HUES48 (cell line): Measurements from ENCODE around the gene PNMA6E.

ENCODE experiments used
- H3K27ac ChIP-seq: one replicate; pipeline ENCODE4 v1.7.0; 2013; ENCODE audit warnings: low read depth, low read length, inconsistent platforms
- H3K27me3 ChIP-seq: 2 replicates; pipeline ENCODE4 v1.6.1; 2013; ENCODE audit warnings: mild to moderate bottlenecking, low read length; ENCODE audit not compliant: control insufficient read depth, insufficient read depth
- H3K36me3 ChIP-seq: 2 replicates; pipeline ENCODE4 v1.6.1; 2013; ENCODE audit warnings: low read length; ENCODE audit not compliant: control insufficient read depth, insufficient read depth
- H3K4me1 ChIP-seq: 2 replicates; pipeline ENCODE4 v1.6.1; 2013; ENCODE audit warnings: mild to moderate bottlenecking, low read length; ENCODE audit not compliant: control insufficient read depth, insufficient read depth
- H3K4me3 ChIP-seq: 2 replicates; pipeline ENCODE4 v1.5.1; 2013; ENCODE audit warnings: mild to moderate bottlenecking, low read depth, low read length
- H3K9ac ChIP-seq: 2 replicates; pipeline ENCODE4 v1.6.1; 2013; ENCODE audit warnings: mild to moderate bottlenecking, low read depth, low read length, moderate library complexity
- H3K9me3 ChIP-seq: 2 replicates; pipeline ENCODE4 v1.6.1; 2013; ENCODE audit warnings: low read length; ENCODE audit not compliant: control insufficient read depth, insufficient read depth

PNMA6E gene

GRCh38 chrX:153434801-153435200 lies 33.7 kb upstream of the PNMA6E start:
- Histone ChIP-seq H3K27ac (no peak overlapping the region), H3K36me3 (no peaks in the 10 kb centered on the region), H3K4me3 (no peak overlapping the region), H3K9ac (no peak overlapping the region), H3K27me3 (no peaks in the 10 kb centered on the region), H3K9me3 (peaks cover 37% of the 10 kb centered on the region), H3K4me1 (no peaks in the 10 kb centered on the region)

GRCh38 chrX:153433781-153434285 lies 32.7 kb upstream of the PNMA6E start:
- Histone ChIP-seq H3K36me3 (no peaks in the 10 kb centered on the region), H3K27me3 (no peaks in the 10 kb centered on the region), H3K9me3 (peaks cover 32% of the 10 kb centered on the region), H3K4me1 (no peaks in the 10 kb centered on the region), H3K4me3 (no peak overlapping the region), H3K27ac (no peak overlapping the region), H3K9ac (no peak overlapping the region)

- Histone ChIP-seq H3K36me3 (no peaks in the 10 kb centered on the region), H3K27me3 (no peaks in the 10 kb centered on the region)
Observed at GRCh38 chrX:153433161-153433680, 32.1 kb upstream of the PNMA6E start.

GRCh38 chrX:153430796-153431195 lies 29.6 kb upstream of the PNMA6E start:
- Histone ChIP-seq H3K27ac (no peak overlapping the region), H3K36me3 (no peaks in the 10 kb centered on the region), H3K27me3 (no peaks in the 10 kb centered on the region), H3K9me3 (peaks cover 27% of the 10 kb centered on the region), H3K9ac (no peak overlapping the region), H3K4me1 (no peaks in the 10 kb centered on the region), H3K4me3 (no peak overlapping the region)

More at GRCh38 chrX:153433161-153433680, 32.1 kb upstream of the PNMA6E start:
- Histone ChIP-seq H3K27ac (no peak overlapping the region), H3K9me3 (peaks cover 26% of the 10 kb centered on the region), H3K9ac (no peak overlapping the region), H3K4me3 (no peak overlapping the region), H3K4me1 (no peaks in the 10 kb centered on the region)

- Histone ChIP-seq H3K36me3 (no peaks in the 10 kb centered on the region), H3K4me1 (no peaks in the 10 kb centered on the region), H3K9ac (no peak overlapping the region), H3K4me3 (no peak overlapping the region), H3K27ac (no peak overlapping the region), H3K27me3 (no peaks in the 10 kb centered on the region), H3K9me3 (peaks cover 31% of the 10 kb centered on the region)
Observed at GRCh38 chrX:153426204-153426603, 25.1 kb upstream of the PNMA6E start.

- Histone ChIP-seq H3K9me3 (peaks cover 36% of the 10 kb centered on the region), H3K27ac (no peak overlapping the region), H3K9ac (no peak overlapping the region), H3K27me3 (no peaks in the 10 kb centered on the region), H3K4me3 (no peak overlapping the region), H3K36me3 (no peaks in the 10 kb centered on the region), H3K4me1 (no peaks in the 10 kb centered on the region)
Observed at GRCh38 chrX:153423652-153424051, 22.5 kb upstream of the PNMA6E start.

- H3K36me3 ChIP-seq, result no peaks in the 10 kb centered on the region
- H3K27me3 ChIP-seq, result no peaks in the 10 kb centered on the region
- H3K9me3 ChIP-seq, result peaks cover 46% of the 10 kb centered on the region
- H3K4me1 ChIP-seq, result no peaks in the 10 kb centered on the region
- no peak overlapping the region for H3K9ac ChIP-seq
- H3K4me3 ChIP-seq, result no peak overlapping the region
- H3K27ac ChIP-seq, result no peak overlapping the region
Observed at GRCh38 chrX:153421856-153422255, 20.7 kb upstream of the PNMA6E start.

- Histone ChIP-seq H3K27ac (no peak overlapping the region), H3K4me3 (no peak overlapping the region), H3K9ac (no peak overlapping the region), H3K27me3 (no peaks in the 10 kb centered on the region), H3K4me1 (no peaks in the 10 kb centered on the region), H3K9me3 (peaks cover 52% of the 10 kb centered on the region), H3K36me3 (no peaks in the 10 kb centered on the region)
Observed at GRCh38 chrX:153420851-153421599, 19.9 kb upstream of the PNMA6E start.

- no peaks in the 10 kb centered on the region for H3K27me3 ChIP-seq
- no peak overlapping the region for H3K9ac ChIP-seq
- H3K9me3 ChIP-seq, result peaks cover 62% of the 10 kb centered on the region
- no peaks in the 10 kb centered on the region for H3K4me1 ChIP-seq
- no peaks in the 10 kb centered on the region for H3K36me3 ChIP-seq
- H3K27ac ChIP-seq, result no peak overlapping the region
- no peak overlapping the region for H3K4me3 ChIP-seq
Observed at GRCh38 chrX:153417637-153418036, 16.5 kb upstream of the PNMA6E start.

- H3K4me1 ChIP-seq, result no peaks in the 10 kb centered on the region
- peaks cover 65% of the 10 kb centered on the region for H3K9me3 ChIP-seq
- H3K27ac ChIP-seq, result no peak overlapping the region
- peaks cover 6% of the 10 kb centered on the region for H3K27me3 ChIP-seq
- no peaks in the 10 kb centered on the region for H3K36me3 ChIP-seq
- no peak overlapping the region for H3K4me3 ChIP-seq
- no peak overlapping the region for H3K9ac ChIP-seq
Observed at GRCh38 chrX:153416781-153417450, 15.8 kb upstream of the PNMA6E start.
